ENCODE data around the gene IGSF6. TPM values are rescaled to one million over a fixed set of nuclear protein-coding genes. Genes with fewer than 3 reads are reported as not detected.

Gene IGSF6
- polyA plus RNA-seq, 5 donors, result 3.7 to 7.0 (median 6.2) TPM

DNA sequence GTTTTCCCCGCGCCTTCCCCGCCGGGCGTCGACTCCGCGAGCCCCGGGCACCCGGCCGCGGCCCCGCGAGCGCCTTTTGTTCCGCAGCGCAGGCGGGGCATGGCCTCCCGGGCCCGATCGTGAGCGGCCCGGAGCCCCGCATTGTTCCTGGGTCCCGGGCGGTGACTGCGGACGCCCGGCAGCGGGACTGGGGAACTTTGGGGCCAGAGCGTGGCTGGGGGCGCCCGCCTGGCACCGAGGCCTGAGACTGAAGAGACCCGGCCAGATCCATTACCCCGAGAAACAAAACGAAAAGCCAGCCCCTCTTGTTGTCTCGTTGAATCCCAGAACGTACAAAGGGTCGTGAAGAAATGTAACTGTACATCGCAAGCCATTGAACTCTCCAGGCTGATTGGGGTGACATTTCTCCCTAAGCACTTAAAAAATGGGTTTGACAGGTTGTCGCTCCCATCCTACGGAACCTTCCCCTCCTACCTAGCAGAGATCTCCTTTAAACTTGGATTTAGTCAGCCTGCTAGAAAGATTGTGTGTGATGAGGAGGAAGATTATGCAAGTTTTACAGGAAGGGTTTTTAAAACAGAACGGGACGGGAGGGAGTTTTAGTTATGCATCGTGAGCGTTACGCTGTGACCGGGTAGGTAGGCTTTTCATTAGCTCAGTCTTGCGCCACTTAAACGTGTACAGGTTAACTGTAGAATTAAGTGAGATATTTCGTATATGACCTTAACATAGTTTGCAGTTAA is 52.2 kb downstream of the IGSF6 start:
- peak; percentile 28 for DNase-seq

DNA sequence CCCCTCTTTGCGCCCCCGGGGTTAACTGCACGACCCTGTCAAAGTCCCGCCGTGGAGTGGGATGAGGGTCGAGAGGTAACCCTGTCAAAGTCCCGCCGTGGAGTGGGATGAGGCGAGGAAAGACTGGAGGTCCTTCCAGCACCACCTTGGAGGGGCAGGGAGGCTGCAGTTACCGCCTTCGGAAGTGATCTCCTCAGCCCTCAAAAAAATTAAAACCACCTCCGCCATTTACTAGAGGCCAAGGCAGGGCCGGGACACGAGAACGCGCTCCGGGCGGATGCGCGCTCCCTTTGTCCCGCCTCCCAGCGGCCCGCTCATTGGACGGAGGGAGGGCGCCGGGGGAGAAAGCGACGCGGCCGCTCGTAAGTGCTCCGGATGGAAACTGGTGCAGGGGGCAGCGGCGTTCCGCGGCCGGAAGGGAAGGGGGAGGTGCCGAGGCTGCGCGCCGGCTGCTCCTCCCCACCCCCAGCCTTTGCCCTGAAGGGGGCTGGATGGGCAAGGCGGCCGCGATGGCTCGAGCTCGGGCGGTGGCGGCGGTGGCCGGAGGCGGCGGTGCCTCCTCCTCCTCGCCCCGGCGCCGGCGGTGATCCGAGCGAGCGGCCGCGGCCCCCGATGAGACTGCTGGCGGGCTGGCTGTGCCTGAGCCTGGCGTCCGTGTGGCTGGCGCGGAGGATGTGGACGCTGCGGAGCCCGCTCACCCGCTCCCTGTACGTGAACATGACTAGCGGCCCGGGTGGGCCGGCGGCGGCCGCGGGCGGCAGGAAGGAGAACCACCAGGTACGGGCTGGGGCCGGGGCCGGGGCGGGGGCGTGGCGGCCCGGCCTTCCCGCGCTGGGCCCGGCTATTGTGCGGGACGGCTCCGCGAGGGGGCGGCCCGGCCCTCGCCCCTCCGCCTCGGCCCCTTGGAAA is 53.0 kb downstream of the IGSF6 start, which contains the start of gene METTL9:
Gene METTL9, plus strand, starts transcription at position 456 of the 909 bp plus-strand sequence. Its CDS starts 157 bp downstream, at position 613.
- peak; percentile 97 for DNase-seq

DNA sequence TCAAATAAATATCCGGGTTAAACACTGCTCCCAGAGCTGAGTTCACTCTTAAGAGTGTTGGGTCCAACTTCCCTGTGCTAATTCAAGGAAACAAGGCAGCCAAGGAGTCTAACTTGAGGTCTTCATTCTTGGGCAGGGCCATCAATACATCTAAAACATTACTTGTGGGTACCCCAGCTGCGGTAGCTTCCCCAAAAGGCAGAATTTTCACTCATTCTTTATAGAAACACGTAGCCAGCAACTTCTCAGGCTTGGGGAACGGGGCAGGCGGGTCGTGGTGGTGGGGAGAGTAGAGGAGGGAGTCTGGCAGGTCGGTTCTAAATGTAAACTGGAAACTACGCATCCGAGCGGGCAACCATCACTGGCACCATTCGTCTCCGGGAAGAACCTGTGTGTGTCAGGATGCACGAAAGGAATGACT is 53.7 kb downstream of the IGSF6 start:
- peak in 1 of 2 donors; percentile 13 for DNase-seq

DNA sequence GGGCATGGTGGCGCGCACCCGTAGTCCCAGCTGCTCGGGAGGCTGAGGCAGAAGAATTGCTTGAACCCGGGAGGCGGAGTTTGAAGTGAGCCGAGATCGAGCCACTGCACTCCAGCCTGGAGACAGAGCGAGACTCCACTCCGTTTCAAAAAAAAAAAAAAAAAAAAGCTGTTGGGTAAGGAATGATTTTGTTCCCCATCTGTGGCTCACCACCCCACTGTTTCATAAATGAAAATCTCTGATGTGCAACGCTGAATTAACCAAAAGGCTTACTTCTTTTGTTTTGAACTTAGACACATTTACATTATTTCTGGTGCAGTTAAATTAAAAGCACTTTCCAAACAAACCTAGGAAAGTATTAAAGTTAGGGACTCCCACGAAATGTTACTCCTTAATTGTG is 54.2 kb downstream of the IGSF6 start:
- DNase-seq, result no peak

DNA sequence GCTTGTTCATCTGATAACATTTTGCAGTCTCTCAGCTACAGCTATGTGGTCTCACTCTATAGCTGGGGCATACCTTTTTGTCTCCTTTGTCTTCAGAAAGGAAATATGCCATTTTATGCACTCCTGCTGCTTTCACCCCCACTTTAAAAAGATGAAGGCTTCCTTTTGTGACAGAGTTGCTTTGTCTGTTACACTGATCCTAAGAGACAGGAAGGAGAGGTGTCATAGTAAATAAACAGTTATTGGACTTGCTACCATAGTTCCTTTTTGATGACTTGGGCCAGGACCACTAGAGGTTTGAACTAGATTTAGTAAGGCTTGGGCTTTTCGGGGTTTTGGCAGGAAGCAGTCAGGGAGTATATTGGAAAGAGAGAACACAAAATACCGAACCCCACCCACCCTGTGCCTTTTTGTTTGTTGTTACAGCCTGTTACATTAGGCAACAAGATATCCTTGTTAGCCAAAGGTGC is 54.8 kb downstream of the IGSF6 start:
- DNase-seq, result no peak

DNA sequence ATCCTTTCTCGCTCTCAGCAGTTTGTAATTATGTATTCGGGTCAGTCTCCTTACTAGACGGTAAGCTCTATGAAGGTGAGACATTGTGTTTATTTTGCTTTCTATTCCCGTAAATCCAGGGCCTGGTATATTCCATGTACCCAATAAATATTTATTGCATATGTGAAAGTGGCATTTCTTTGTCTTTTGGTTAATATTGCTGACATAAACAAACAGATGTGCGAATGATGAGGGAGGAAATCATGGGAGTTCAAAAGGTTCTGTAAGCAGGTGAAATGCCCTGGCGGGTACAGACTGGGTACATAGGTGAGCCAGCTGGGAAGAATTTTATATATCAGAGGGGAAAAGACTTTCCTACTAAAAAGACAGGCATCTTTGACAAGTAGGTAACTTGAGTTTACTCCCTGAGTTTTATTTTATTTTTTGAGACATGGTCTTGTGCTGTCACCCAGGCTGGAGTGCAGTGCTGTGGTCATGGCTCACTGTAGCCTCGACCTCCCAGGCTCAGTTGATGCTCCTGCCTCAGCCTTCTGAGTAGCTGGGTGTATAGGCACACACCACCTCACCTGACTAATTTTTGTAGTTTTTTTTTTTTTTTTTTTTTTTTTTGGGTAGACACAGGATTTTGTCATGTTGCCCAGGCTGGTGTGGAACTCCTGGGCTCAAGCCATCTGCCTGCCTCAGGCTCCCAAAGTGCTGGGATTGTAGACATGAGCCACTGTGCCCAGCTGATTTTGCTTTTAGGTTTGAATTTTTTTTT is 58.7 kb downstream of the IGSF6 start:
- DNase-seq, result no peak

DNA sequence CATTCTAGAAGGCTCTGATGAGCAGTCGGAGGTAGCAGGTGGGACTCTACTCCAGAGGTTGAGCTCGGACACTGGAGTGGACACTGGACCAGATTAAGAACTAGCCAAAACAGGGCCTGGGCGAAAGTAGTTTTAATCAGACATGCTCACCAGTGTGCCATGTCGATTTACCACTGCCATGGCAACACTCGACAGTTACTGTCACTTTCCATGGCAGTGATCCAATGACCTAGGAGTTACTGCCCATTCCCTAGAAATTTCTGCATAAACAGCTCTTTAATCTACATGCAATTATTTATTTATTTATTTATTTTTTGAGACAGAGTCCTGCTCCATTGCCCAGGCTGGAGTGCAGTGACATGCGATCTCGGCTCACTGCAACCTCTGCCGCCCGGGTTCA is 60.2 kb downstream of the IGSF6 start:
- no peak for DNase-seq

DNA sequence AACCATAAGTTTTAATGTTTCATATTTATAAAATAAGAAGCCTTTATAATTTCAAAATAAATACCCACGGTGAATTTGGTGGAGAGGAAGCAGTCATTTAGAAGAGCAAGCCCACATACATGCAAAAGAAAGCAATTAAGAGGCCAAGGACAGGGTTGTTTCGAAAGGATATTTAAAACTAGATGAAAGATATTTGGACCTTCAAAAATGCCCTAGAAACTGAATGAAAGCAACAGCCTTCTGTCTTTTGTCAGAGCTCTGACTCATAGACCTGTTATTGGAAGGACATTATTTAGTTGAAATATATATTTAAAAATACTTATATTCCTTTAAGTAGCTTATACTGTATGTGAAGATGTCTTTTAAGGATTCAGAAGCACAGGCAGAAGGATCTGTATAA is 61.6 kb downstream of the IGSF6 start:
- DNase-seq, result no peak

DNA sequence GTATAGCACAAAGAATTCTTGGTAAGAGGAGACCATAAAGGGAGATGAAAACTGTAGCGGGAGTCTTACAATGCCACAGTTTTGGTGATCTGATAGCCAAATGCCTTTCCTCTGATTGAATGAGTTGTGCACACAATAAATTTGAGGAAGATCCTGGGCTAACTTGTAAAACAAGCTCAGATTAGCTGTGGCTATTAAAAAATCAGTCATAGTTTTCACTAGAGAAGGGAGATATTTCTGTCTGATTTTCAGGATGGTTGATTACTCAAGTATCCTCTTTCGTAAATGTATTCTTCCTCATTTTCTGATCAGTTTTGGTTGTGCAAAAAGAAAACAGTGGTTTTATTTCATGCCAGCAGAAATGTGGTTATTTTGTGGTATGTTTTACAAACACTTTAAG is 62.1 kb downstream of the IGSF6 start:
- no peak for DNase-seq

DNA sequence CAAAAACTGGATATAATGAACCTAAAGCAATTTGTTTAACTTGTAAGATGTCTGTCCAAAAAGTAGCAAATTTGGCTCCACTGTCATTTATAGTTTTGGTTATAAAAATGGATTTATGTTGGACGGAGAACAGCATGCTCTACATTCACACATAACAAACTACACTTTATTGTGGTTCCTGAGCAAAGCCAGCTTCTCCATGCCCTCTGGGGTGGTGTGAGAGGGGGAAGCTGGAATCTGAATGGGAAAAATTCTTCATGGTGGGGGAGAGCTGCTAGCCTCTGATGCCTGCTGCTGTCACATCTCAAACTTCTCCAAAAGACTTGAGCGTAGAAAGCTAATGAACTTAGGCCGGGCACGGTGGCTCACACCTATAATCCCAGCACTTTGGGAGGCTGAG is 62.9 kb downstream of the IGSF6 start:
- DNase-seq, result no peak

Other genes with a start within 250 kb of the IGSF6 start
- gene METTL9, start 53.0 kb downstream of the IGSF6 start, polyA plus RNA-seq (ENCODE audit: insufficient read depth in 1 of 5, insufficient read length in 5 of 5, low replicate concordance in 1 of 5), result 100 to 1,000 TPM; 140 to 201 (median 168) TPM
- gene OTOA, start 11.4 kb upstream of the IGSF6 start, polyA plus RNA-seq (ENCODE audit: insufficient read depth in 1 of 5, insufficient read length in 5 of 5, low replicate concordance in 1 of 5), result under 1 TPM in 3 of 5 donors, not detected in 2; 0.11 to 0.26 (median 0.13) TPM
- gene NPIPB4, start 205.1 kb upstream of the IGSF6 start, polyA plus RNA-seq (ENCODE audit: insufficient read depth in 1 of 5, insufficient read length in 5 of 5, low replicate concordance in 1 of 5), result 100 to 1,000 TPM in 4 of 5 donors, 10 to 100 TPM in 1; 93.9 to 186 (median 166) TPM